ENCODE measurements around the gene DAAM2.

- TF ChIP-seq CTCF (IDR thresholded peaks at IDR 0.05), result no peak
- no peak for TF ChIP-seq POLR2A (IDR thresholded peaks at IDR 0.05)
Measured at GRCh38 chr6:39765508-39766065, 26.6 kb upstream of the DAAM2 start.

All from esophagus squamous epithelium (tissue), 4 donors.